GM04503 (cell line): ENCODE measurements around the gene YJEFN3.

Experiments used
- DNase-seq: peaks from one replicate; pipeline ENCODE4 v3.0.0-alpha.2; 2012; ENCODE audit warnings: low read depth

Gene YJEFN3

GRCh38 chr19:19554074-19555023, 25.6 kb downstream of the YJEFN3 start:
- no peak for DNase-seq

GRCh38 chr19:19558055-19558454, 29.3 kb downstream of the YJEFN3 start:
- DNase-seq, result no peak

- DNase-seq, result no peak
These were observed 29.9 kb downstream of the YJEFN3 start for GRCh38 chr19:19558636-19559035.

GRCh38 chr19:19559931-19560330, 31.2 kb downstream of the YJEFN3 start:
- DNase-seq, result no peak

- DNase-seq, result no peak
These were observed 33.4 kb downstream of the YJEFN3 start for GRCh38 chr19:19561946-19562664.

GRCh38 chr19:19562665-19563347, 34.1 kb downstream of the YJEFN3 start:
- no peak for DNase-seq

- DNase-seq, result no peak
These were observed 34.7 kb downstream of the YJEFN3 start for GRCh38 chr19:19563348-19563848.

- no peak for DNase-seq
These were observed 37.6 kb downstream of the YJEFN3 start for GRCh38 chr19:19566306-19566705.

- DNase-seq, result no peak
These were observed 38.7 kb downstream of the YJEFN3 start for GRCh38 chr19:19567391-19567790.

GRCh38 chr19:19568802-19569756, 40.4 kb downstream of the YJEFN3 start:
- DNase-seq, result no peak

GRCh38 chr19:19570571-19570970, 41.9 kb downstream of the YJEFN3 start:
- DNase-seq, result no peak

- no peak for DNase-seq
These were observed 42.5 kb downstream of the YJEFN3 start for GRCh38 chr19:19571071-19571786.

- no peak for DNase-seq
These were observed 46.7 kb downstream of the YJEFN3 start for GRCh38 chr19:19575411-19575810.

- DNase-seq, result no peak
These were observed 49.5 kb downstream of the YJEFN3 start for GRCh38 chr19:19578252-19578651.

- no peak for DNase-seq
These were observed 51.0 kb downstream of the YJEFN3 start for GRCh38 chr19:19579533-19580361.

GRCh38 chr19:19580418-19580817, 51.7 kb downstream of the YJEFN3 start:
- no peak for DNase-seq

- no peak for DNase-seq
These were observed 52.7 kb downstream of the YJEFN3 start for GRCh38 chr19:19581391-19581790.

- DNase-seq, result no peak
These were observed 53.8 kb downstream of the YJEFN3 start for GRCh38 chr19:19582471-19582870.

- DNase-seq, result no peak
These were observed 55.6 kb downstream of the YJEFN3 start for GRCh38 chr19:19584356-19584755.
